RWPE2 (cell line): ENCODE data around the gene MAP2K5.

Source experiments
- ATAC-seq: fragments of 200-7000 bp; cut with Tn5 transposase; 3 replicates; pipeline ENCODE4 v1.9.1; 2021; ENCODE audit warnings: low read depth
- DNase-seq: peaks from one replicate; pipeline ENCODE4 v3.0.0-alpha.2; 2020; ENCODE audit warnings: low spot score
- H3K27ac ChIP-seq: fragments of 450-650 bp; 2 replicates; pipeline ENCODE4 v1.5.1; 2017; ENCODE audit warnings: mild to moderate bottlenecking; ENCODE audit not compliant: poor library complexity, severe bottlenecking
- H3K27me3 ChIP-seq: fragments of 250-450 bp; sonication (Bioruptor Pico); 2 replicates; pipeline ENCODE4 v1.5.1; 2021; ENCODE audit warnings: mild to moderate bottlenecking, moderate library complexity; ENCODE audit not compliant: insufficient read depth, poor library complexity, severe bottlenecking
- H3K36me3 ChIP-seq: fragments of 250-450 bp; sonication (Bioruptor Pico); 2 replicates; pipeline ENCODE4 v1.5.1; 2020; ENCODE audit warnings: low read depth, mild to moderate bottlenecking, moderate library complexity
- H3K4me1 ChIP-seq: fragments of 250-450 bp; sonication (Bioruptor Pico); 2 replicates; pipeline ENCODE4 v1.5.1; 2021; ENCODE audit warnings: mild to moderate bottlenecking, moderate library complexity; ENCODE audit not compliant: insufficient read depth, poor library complexity, severe bottlenecking
- H3K4me3 ChIP-seq: fragments of 250-450 bp; sonication (Bioruptor Pico); 2 replicates; pipeline ENCODE4 v1.5.1; 2021; ENCODE audit warnings: mild to moderate bottlenecking, moderate library complexity; ENCODE audit not compliant: severe bottlenecking
- H3K9me3 ChIP-seq: fragments of 250-450 bp; sonication (Bioruptor Pico); 2 replicates; pipeline ENCODE4 v1.5.1; 2021; ENCODE audit warnings: mild to moderate bottlenecking, moderate library complexity; ENCODE audit not compliant: severe bottlenecking
- TF ChIP-seq, protein P1 (sequence below): fragments of 450-650 bp; IDR thresholded peaks from one replicate; pipeline ENCODE4 v1.5.1; 2017; ENCODE audit warnings: mild to moderate bottlenecking, moderate library complexity; ENCODE audit not compliant: poor library complexity, severe bottlenecking

Gene MAP2K5

DNA sequence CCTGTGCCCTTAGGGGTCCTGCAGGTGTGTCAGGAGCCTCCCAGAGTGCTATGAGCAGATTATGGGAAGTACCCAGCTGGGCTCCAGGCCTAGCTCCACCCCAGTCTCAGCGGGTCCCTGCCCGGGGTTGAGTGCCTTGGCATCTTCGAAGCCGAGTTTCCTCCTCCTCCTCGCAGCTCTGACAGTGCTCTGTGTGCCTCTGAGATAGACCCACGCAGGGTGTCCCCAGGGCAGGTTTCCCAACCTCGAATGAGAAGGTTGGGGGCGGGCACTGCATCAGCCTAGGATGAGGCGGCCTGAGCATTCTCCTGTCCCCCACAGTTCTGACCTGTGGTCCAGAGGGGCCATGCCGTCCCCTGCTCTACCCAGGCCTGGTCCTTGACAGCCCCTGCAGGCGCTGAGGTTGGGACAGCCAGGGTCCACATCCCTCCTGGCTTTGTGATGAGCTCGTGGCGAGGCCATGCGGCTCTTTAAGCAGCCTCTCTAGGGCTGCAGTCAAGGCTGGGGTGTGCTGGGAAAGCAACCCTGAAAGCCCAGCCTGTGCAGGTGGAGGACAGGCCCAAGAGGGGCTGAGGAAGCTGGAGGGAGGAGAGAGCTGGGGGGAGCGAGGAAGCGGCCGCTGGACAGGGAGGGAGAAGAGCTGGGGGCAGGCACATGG, 262.6 kb downstream of the MAP2K5 start:
- Histone ChIP-seq H3K36me3 (no peaks in the 10 kb centered on the region), H3K9me3 (no peaks in the 10 kb centered on the region), H3K27me3 (no peaks in the 10 kb centered on the region), H3K27ac (no peak overlapping the region), H3K4me3 (no peak overlapping the region), H3K4me1 (no peaks in the 10 kb centered on the region)
- DNase-seq, result no peak
- TF ChIP-seq, protein P1, sequence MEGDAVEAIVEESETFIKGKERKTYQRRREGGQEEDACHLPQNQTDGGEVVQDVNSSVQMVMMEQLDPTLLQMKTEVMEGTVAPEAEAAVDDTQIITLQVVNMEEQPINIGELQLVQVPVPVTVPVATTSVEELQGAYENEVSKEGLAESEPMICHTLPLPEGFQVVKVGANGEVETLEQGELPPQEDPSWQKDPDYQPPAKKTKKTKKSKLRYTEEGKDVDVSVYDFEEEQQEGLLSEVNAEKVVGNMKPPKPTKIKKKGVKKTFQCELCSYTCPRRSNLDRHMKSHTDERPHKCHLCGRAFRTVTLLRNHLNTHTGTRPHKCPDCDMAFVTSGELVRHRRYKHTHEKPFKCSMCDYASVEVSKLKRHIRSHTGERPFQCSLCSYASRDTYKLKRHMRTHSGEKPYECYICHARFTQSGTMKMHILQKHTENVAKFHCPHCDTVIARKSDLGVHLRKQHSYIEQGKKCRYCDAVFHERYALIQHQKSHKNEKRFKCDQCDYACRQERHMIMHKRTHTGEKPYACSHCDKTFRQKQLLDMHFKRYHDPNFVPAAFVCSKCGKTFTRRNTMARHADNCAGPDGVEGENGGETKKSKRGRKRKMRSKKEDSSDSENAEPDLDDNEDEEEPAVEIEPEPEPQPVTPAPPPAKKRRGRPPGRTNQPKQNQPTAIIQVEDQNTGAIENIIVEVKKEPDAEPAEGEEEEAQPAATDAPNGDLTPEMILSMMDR, result no peak
- no peak for ATAC-seq

GRCh38 chr15:67805666-67806516, 263.4 kb downstream of the MAP2K5 start:
- no peaks in the 10 kb centered on the region for H3K36me3 ChIP-seq
- no peak for ATAC-seq
- TF ChIP-seq, protein P1, result no peak
- H3K4me1 ChIP-seq, result no peaks in the 10 kb centered on the region
- H3K4me3 ChIP-seq, result no peak overlapping the region
- no peaks in the 10 kb centered on the region for H3K9me3 ChIP-seq
- H3K27ac ChIP-seq, result no peak overlapping the region
- DNase-seq, result no peak
- no peaks in the 10 kb centered on the region for H3K27me3 ChIP-seq

- H3K36me3 ChIP-seq, result no peaks in the 10 kb centered on the region
- H3K27me3 ChIP-seq, result no peaks in the 10 kb centered on the region
- DNase-seq (no peak), ATAC-seq (no peak)
- TF ChIP-seq, protein P1, result no peak
- no peak overlapping the region for H3K27ac ChIP-seq
- H3K9me3 ChIP-seq, result no peaks in the 10 kb centered on the region
- H3K4me1 ChIP-seq, result no peaks in the 10 kb centered on the region
- H3K4me3 ChIP-seq, result no peak overlapping the region
Measured at GRCh38 chr15:67806536-67806935, 264.0 kb downstream of the MAP2K5 start.

- H3K27ac ChIP-seq, result no peak overlapping the region
- DNase-seq, result no peak
- H3K9me3 ChIP-seq, result no peaks in the 10 kb centered on the region
- no peak for ATAC-seq
- H3K4me1 ChIP-seq, result no peaks in the 10 kb centered on the region
- no peaks in the 10 kb centered on the region for H3K36me3 ChIP-seq
- TF ChIP-seq, protein P1, result no peak
- no peak overlapping the region for H3K4me3 ChIP-seq
- H3K27me3 ChIP-seq, result no peaks in the 10 kb centered on the region
Measured at GRCh38 chr15:67807141-67807540, 264.6 kb downstream of the MAP2K5 start.

DNA sequence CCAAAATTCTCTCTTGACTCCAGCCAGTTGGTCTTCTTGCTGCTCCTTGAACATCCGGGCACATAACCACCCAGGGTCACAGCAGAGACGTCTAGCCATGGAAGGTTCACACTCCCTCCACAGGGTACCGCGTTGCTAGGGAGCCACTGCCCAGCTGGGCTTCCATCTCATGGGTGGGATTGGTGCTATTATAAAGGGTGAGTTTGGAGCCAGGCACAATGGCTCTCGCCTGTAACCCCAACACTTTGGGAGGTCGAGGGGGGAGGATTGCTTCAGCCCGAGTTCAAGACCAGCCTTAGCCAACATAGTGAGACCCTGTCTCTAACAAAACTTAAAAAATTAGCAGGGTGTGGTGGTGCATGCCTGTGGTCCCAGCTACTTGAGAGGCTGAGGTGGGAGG, 265.3 kb downstream of the MAP2K5 start:
- TF ChIP-seq, protein P1, result no peak
- Histone ChIP-seq H3K36me3 (no peaks in the 10 kb centered on the region), H3K27me3 (no peaks in the 10 kb centered on the region), H3K9me3 (no peaks in the 10 kb centered on the region), H3K4me1 (no peaks in the 10 kb centered on the region), H3K4me3 (no peak overlapping the region), H3K27ac (no peak overlapping the region)
- ATAC-seq, result no peak
- DNase-seq, result no peak
